ENCODE data around the gene MID2.

DNA sequence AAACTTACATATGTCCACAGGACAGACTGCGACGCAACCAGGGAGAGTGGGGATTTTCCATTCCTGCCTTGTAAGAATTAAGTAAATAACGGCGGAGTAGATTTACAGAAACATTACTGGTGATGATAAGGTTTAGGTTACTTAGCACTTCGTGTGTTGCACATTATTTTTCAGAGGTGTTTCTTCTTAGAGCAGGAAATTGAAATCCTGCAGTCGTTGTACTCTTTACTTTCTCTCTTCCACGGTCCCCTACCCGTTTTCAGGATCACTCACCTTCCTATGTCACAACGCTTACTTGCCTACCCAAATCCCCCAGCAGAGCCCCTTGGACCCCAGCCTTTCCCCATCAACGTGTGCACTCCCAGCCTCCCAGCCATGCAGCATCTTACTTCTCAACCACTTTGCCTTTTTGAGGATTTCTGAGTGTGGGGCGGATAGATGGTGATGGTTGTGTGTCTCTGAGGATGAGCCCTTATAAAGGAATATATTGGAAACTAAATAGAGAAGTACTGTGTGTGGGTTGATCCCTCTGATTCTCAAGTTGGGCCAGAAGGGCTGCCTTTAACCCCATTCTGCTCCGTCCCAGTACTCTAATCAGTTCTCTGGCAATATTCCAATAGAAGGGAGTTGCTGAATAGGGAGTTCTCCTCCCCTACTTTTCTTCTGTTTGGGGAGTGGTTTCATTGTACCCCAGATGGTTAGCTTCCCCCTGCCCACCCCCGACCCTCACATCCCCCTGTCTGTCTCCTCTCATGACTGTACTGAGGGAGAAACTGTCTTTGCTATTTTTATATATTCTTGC lies 1.6 kb downstream of the MID2 start:
- no peak for TF ChIP-seq POLR2AphosphoS5 (IDR thresholded peaks at IDR 0.05)
- TF ChIP-seq CTCF (IDR thresholded peaks at IDR 0.05): no peak
- no peak for TF ChIP-seq POLR2A (IDR thresholded peaks at IDR 0.05)
